Activated CD8-positive, alpha-beta memory T cell treated with anti-CD3 and anti-CD28 coated beads, Interleukin-2, amount 50 U/mL, for 48 hours (primary cell): ENCODE results near the gene GLB1L2.

Source experiments
- DNase-seq: peaks from one replicate; pipeline ENCODE4 v3.0.0-alpha.2; 2020

Gene GLB1L2

GRCh38 chr11:134407923-134408322 lies 76.1 kb downstream of the GLB1L2 start:
- DNase-seq = no peak

- DNase-seq = no peak
Measured at GRCh38 chr11:134409552-134410429, 78.0 kb downstream of the GLB1L2 start.

GRCh38 chr11:134410766-134411165 lies 79.0 kb downstream of the GLB1L2 start:
- no peak for DNase-seq

- DNase-seq = peak; percentile 59
Measured at GRCh38 chr11:134412203-134413042, 80.6 kb downstream of the GLB1L2 start, which contains the start of gene B3GAT1. Gene B3GAT1 (minus strand): TSS chr11:134412242. CDS start chr11:134387659, 24,583 bp downstream.

GRCh38 chr11:134413043-134413825 lies 81.4 kb downstream of the GLB1L2 start:
- no peak for DNase-seq

GRCh38 chr11:134413826-134414731 lies 82.3 kb downstream of the GLB1L2 start:
- no peak for DNase-seq

GRCh38 chr11:134414766-134415765 lies 83.3 kb downstream of the GLB1L2 start:
- DNase-seq = no peak

GRCh38 chr11:134416726-134417125 lies 84.9 kb downstream of the GLB1L2 start:
- DNase-seq = no peak

- DNase-seq = no peak
Measured at GRCh38 chr11:134417871-134418840, 86.4 kb downstream of the GLB1L2 start.

GRCh38 chr11:134423106-134423505 lies 91.3 kb downstream of the GLB1L2 start:
- no peak for DNase-seq

GRCh38 chr11:134425413-134425812 lies 93.6 kb downstream of the GLB1L2 start:
- DNase-seq = no peak
